ENCODE data around the gene VPS36. TPM values are rescaled to one million over a fixed set of nuclear protein-coding genes. Genes with fewer than 3 reads are reported as not detected.

Gene VPS36
- total RNA-seq, 1 experiment from 2014 or later: 29.2 TPM

DNA sequence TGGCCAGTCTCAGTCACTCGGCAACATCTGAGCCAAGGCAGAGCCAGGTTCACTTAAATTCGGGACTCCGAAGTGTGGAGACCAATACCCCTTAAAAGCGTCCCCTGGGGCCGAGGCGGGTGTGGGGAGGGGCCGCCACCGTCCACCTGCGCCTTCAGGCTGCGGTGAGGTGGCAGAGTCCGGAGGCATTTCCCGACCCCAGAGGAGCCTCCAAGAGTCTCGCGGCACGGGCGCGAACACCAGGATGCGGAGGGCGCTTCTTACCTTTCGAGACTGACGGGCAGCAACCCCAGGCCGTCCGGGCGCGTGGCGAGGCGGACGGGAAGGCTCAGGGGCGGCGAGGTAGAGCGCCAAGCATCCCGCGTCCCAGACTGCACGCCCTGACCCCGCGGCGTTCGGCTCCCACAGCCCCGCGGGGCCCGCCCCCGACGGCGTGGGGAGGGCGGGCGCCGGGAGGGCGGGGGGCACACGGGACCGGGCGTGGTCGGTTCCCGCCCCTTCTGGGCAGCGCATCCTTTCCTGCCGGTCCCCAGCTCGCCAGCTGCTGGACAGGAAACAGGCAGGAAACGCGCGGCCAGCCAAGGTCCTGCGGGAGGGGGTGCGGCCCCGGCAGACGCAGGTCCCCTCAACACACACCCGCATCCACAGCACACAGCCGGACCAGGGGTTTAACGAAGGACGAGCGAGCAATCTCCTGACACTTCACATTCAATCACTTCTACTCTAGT, 44.5 kb downstream of the VPS36 start, which contains the start of gene THSD1:
THSD1 (minus strand) TSS at position 406 of the 728 bp plus-strand sequence. CDS start 3,572 bp downstream, outside the sequence.
- Histone ChIP-seq H2BK12ac (ENCODE audit: insufficient read length, low read depth, low read length) (no peak within 1 kb of the TSS), H3K18ac (ENCODE audit: insufficient read length, low read depth, low read length) (no peak within 1 kb of the TSS), H3K27me3 (ENCODE audit: insufficient read depth, low read length) (peaks cover 9% of the 10 kb centered on the region; the same call in 1 of the 2 replicates), H4K20me1 (ENCODE audit: control insufficient read depth, insufficient read depth, insufficient read length) (no peaks in the 10 kb centered on the region), H3K79me1 (ENCODE audit: insufficient read depth, low read depth, low read length, poor library complexity, severe bottlenecking) (no peaks in the 10 kb centered on the region), H4K8ac (replicated peaks; ENCODE audit: insufficient read length, low read depth, low read length) (no peak within 1 kb of the TSS), H3K23me2 (ENCODE audit: insufficient read length, low read depth, low read length, poor library complexity, severe bottlenecking) (peaks cover 9% of the 10 kb centered on the region), H4K91ac (ENCODE audit: insufficient read length, low read depth, low read length) (no peak within 1 kb of the TSS), H3K9me3 (ENCODE audit: control insufficient read depth, low read depth, low read length) (no peaks in the 10 kb centered on the region), H3K27ac (ENCODE audit: insufficient read length, low read depth, low read length) (no peak within 1 kb of the TSS), H3K4ac (ENCODE audit: low read depth, low read length) (no peak within 1 kb of the TSS), H3K9ac (ENCODE audit: extremely low read depth, insufficient read length, low read length) (no peak within 1 kb of the TSS), H3T11ph (ENCODE audit: low read length) (no peak within 1 kb of the TSS), H2BK15ac (ENCODE audit: low read depth, low read length) (no peak within 1 kb of the TSS), H2AK5ac (ENCODE audit: insufficient read length, low read length) (no peak within 1 kb of the TSS), H2AFZ (ENCODE audit: low read length) (no peak within 1 kb of the TSS), H3K23ac (ENCODE audit: insufficient read length, low read depth, low read length) (no peak within 1 kb of the TSS), H4K5ac (ENCODE audit: insufficient read length, low read depth, low read length) (no peak within 1 kb of the TSS), H2BK5ac (ENCODE audit: insufficient read length, low read length) (no peak within 1 kb of the TSS), H3K56ac (ENCODE audit: insufficient read length, low read depth, low read length) (no peak within 1 kb of the TSS), H3K79me2 (ENCODE audit: insufficient read depth, low read length) (no peaks in the 10 kb centered on the region), H3K14ac (ENCODE audit: insufficient read depth, low read length) (no peak within 1 kb of the TSS), H3K4me1 (ENCODE audit: insufficient read depth, low read length) (no peaks in the 10 kb centered on the region), H2BK120ac (ENCODE audit: low read depth, low read length, poor library complexity, severe bottlenecking) (no peak within 1 kb of the TSS), H2BK20ac (ENCODE audit: low read depth, low read length, poor library complexity, severe bottlenecking) (no peak within 1 kb of the TSS), H3K4me2 (ENCODE audit: insufficient read depth, insufficient read length, low read length) (peak within 1 kb of the TSS; percentile 59)
- DNase-seq: peak; percentile 55
- no peak for TF ChIP-seq CTCF (conservative IDR thresholded peaks at IDR 0.05)
- H3K36me3 Mint-ChIP-seq (ENCODE audit: insufficient read depth in 1 of 3, low read depth in 3 of 3): peaks cover 0 to 2% (median 0%) of the 10 kb centered on the region in 3 experiments; a peak in 1 of 7 replicates
- H3K27me3 Mint-ChIP-seq (ENCODE audit: low read depth): peaks cover 42% of the 10 kb centered on the region
- H3K27ac Mint-ChIP-seq: no peak within 1 kb of the TSS; a peak in 1 of 7 replicates
- H3K9me3 Mint-ChIP-seq: no peaks in the 10 kb centered on the region
- WGBS (ENCODE audit: extremely low coverage, insufficient read length, low lambda C conversion rate): no CpG with 5 or more reads among the region's 68 CpGs
- H3K4me3 Mint-ChIP-seq: peak within 1 kb of the TSS; percentile 63 to 81
- H3K4me1 Mint-ChIP-seq: peaks cover 4 to 6% of the 10 kb centered on the region in 2 experiments; a peak in 1 of 4 replicates
